ENCODE data around the gene GOLGA5. TPM values are rescaled to one million over a fixed set of nuclear protein-coding genes. Genes with fewer than 3 reads are reported as not detected.

The GOLGA5 gene
- total and polyA plus RNA-seq, 10 donors = 16.7 to 37.0 (median 26.5) TPM

DNA sequence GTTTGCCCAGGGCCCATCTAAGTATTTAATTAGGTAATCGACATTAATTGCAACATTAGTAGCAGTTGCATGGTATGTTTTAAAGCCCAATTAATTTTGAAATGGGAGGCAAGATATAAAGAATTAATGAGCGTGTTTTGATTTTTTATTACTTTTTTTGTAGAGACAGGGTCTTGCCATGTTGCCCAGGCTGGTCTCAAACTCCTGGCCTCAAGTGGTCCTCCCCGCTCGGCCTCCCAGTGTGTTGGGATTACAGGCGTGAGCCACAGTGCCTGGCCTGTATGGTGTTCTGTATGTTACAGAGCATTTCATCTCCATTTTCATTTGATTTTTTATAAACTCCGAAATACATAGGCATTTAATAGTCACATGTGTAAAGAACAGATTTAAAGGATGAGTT, 856 bp downstream of the GOLGA5 start:
- Histone ChIP-seq H3K4me3 (peak overlapping the region; percentile 61 to 89 (median 86)), H3K27ac (peak overlapping the region in 7 of 8 donors; percentile 84 to 96 (median 92)), H3K27me3 (replicated peaks in 1 of 7) (no peaks in the 10 kb centered on the region), H3K9me3 (peaks cover 0 to 13% (median 10%) of the 10 kb centered on the region in 8 donors), H3K36me3 (peaks cover 0 to 30% (median 12%) of the 10 kb centered on the region in 6 donors), H3K4me1 (peaks cover 21 to 65% (median 30%) of the 10 kb centered on the region in 6 donors)
- DNase-seq = no peak
- intact Hi-C loops (cut with DNase I; ENCODE audit: low total_unique reads) = no loop called here
- TF ChIP-seq CTCF (IDR thresholded peaks at IDR 0.05 in 8 of 11, conservative IDR thresholded peaks at IDR 0.05 in 3 of 11) (no peak), POLR2AphosphoS5 (IDR thresholded peaks at IDR 0.05) (no peak), POLR2A (IDR thresholded peaks at IDR 0.05) (no peak)
- WGBS, 5 donors = 61 to 68% (median 65%) methylated on average over 6 of the region's 6 CpGs

DNA sequence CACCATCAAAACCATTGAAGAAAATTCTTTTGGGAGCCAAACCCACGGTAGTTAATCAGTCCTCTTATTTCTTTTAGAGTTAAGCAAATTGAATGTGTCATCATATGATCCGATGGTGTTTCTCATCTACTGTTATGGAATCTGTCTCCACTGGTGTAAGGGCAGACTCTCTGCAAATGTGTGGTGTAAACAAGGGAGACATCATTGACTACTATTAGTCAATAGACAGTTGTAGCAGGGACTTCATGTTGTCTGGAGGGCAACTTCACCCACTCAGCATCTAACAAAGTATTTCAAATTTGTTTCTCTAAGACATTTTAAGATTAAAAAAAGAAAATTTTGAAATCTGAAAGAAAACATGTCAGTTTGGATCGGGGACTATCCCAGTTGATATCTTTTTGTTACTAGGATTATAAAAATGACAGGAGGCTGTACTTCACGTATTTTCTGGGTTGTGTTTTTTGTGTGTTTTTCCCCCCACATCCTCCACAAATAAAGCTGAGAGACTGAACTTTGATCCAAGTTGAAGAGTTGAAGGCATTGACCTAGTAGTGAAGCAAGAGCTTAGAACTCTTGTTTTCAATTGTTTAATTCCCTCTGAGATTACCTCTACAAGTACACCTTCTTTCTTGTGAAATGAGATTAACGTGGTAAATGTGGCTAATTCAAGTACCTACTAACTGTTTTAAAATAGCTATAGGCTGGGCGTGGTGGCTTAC, 4.0 kb downstream of the GOLGA5 start:
- Histone ChIP-seq H3K4me3 (no peak overlapping the region), H3K27ac (no peak overlapping the region), H3K27me3 (replicated peaks in 1 of 7) (no peaks in the 10 kb centered on the region), H3K36me3 (peaks cover 0 to 43% (median 15%) of the 10 kb centered on the region in 6 donors), H3K9me3 (no peaks in the 10 kb centered on the region), H3K4me1 (peaks cover 33 to 91% (median 60%) of the 10 kb centered on the region in 6 donors)
- WGBS, 5 donors = 86 to 93% (median 91%) methylated on average over 6 of the region's 6 CpGs
- no peak for DNase-seq
- intact Hi-C loops (cut with DNase I; ENCODE audit: low total_unique reads) = no loop called here
- TF ChIP-seq POLR2A (IDR thresholded peaks at IDR 0.05) = no peak
- no peak for TF ChIP-seq POLR2AphosphoS5 (IDR thresholded peaks at IDR 0.05)
- TF ChIP-seq CTCF (IDR thresholded peaks at IDR 0.05 in 8 of 11, conservative IDR thresholded peaks at IDR 0.05 in 3 of 11) = no peak

DNA sequence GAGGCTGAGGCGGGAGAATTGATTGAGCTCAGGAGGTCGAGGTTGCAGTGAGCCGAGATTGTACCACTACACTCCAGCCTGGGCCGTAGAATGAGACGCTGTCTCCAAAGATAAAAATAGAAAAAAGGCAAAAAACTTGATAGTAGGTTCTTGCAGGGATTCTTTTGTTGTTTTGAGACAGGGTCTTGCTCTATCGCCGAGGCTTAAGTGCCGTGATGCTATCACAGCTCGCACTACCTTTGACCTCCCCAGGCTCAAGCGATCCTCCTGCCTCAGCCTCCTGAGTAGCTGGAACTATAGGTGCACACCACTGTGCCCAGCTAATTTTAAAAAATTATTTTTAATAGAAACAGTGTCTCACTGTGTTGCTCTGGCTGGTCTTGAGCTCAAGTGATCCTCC, 4.7 kb downstream of the GOLGA5 start:
- Histone ChIP-seq H3K27me3 (replicated peaks in 1 of 7) (no peaks in the 10 kb centered on the region), H3K27ac (no peak overlapping the region), H3K4me3 (no peak overlapping the region), H3K4me1 (peaks cover 28 to 91% (median 59%) of the 10 kb centered on the region in 6 donors), H3K9me3 (no peaks in the 10 kb centered on the region), H3K36me3 (peaks cover 0 to 50% (median 18%) of the 10 kb centered on the region in 6 donors)
- DNase-seq = no peak
- intact Hi-C loops (cut with DNase I; ENCODE audit: low total_unique reads) = no loop called here
- 88 to 99% (median 90%) methylated on average over 9 to 10 of the region's 10 CpGs for WGBS, 5 donors
- TF ChIP-seq POLR2A (IDR thresholded peaks at IDR 0.05) = no peak
- TF ChIP-seq CTCF (IDR thresholded peaks at IDR 0.05 in 8 of 11, conservative IDR thresholded peaks at IDR 0.05 in 3 of 11) = no peak
- TF ChIP-seq POLR2AphosphoS5 (IDR thresholded peaks at IDR 0.05) = no peak

DNA sequence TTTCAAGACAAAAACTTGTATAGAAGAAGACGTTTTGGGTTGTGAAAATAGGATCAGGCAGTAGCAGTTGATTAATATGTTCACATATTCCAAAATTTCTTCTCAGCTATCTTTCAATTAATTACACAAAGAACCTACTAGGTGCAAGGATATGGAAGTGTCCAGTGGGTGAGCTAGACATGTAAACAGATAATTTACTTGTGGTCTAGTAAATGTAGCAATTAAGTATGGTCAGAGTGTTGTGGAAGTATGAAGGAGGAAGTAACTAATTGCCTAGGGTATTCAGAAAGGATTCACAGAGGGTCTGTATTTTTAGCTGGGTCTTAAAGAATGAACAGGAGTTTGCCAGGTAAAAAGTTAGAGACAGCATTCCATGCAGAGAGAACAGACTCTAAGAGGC, 5.9 kb downstream of the GOLGA5 start:
- peaks cover 0 to 62% (median 22%) of the 10 kb centered on the region in 6 donors for H3K36me3 ChIP-seq
- intact Hi-C loops (cut with DNase I; ENCODE audit: low total_unique reads) = no loop called here
- peaks cover 26 to 92% (median 54%) of the 10 kb centered on the region in 6 donors for H3K4me1 ChIP-seq
- H3K4me3 ChIP-seq = peak overlapping the region in 1 of 8 donors; percentile 13
- peak overlapping the region in 2 of 8 donors; percentile 12 to 26 for H3K27ac ChIP-seq
- no peak for DNase-seq
- WGBS, 5 donors = 85 to 93% (median 88%) methylated on average over 1 of the region's 1 CpG
- no peak for TF ChIP-seq POLR2A (IDR thresholded peaks at IDR 0.05)
- TF ChIP-seq POLR2AphosphoS5 (IDR thresholded peaks at IDR 0.05) = no peak
- TF ChIP-seq CTCF (IDR thresholded peaks at IDR 0.05 in 8 of 11, conservative IDR thresholded peaks at IDR 0.05 in 3 of 11) = no peak
- H3K9me3 ChIP-seq = no peaks in the 10 kb centered on the region
- H3K27me3 ChIP-seq (replicated peaks in 1 of 7) = no peaks in the 10 kb centered on the region
